HepG2 (cell line): Measurements from ENCODE around the gene CRTC2. TPM values are rescaled to one million over a fixed set of nuclear protein-coding genes. Genes with fewer than 3 reads are reported as not detected.
A peak's percentile ranks its signal among the peaks of the same experiment; 100 is the strongest.

Source experiments
- ATAC-seq: fragments of 200-7000 bp; cut with Tn5 transposase; 3 replicates; pipeline ENCODE4 v1.9.1; 2020; ENCODE audit warnings: mild to moderate bottlenecking, moderate library complexity
- BruUV-seq: library from RNA; stranded (reverse); fragments of 400-500 nt; replicated peaks from 2 replicates; lab custom pipeline; 2021; lab: Mats Ljungman, UMichigan
- CTCF ChIA-PET: fragments of 300-600 bp; formaldehyde crosslinking; extraction: SDS; loops from one replicate; lab custom pipeline; 2021; ENCODE audit warnings: low total read pairs, inconsistent platforms, low intra/inter-chr PET ratio; lab: Yijun Ruan, JAX
- POLR2A ChIA-PET: fragments of 350-600 bp; sonication (Branson Sonifier 250); formaldehyde crosslinking; loops from one replicate; lab custom pipeline; 2020; ENCODE audit warnings: antibody characterized with exemption, inconsistent platforms; lab: Yijun Ruan, JAX
- DNase-seq: peaks from one replicate; pipeline ENCODE4 v3.0.0-alpha.2; 2015; ENCODE audit warnings: low spot score
- FAIRE-seq: peaks from 3 replicates; lab custom pipeline; 2011; peaks lifted over from hg19 to GRCh38; lab: Jason Lieb, UNC
- H2AFZ ChIP-seq: one replicate; pipeline ENCODE4 v1.6.1; 2011; ENCODE audit warnings: low read length, inconsistent platforms
- H3K27ac ChIP-seq: fragments of 300-600 bp; 3 replicates; pipeline ENCODE4 v1.8.0; 2011; ENCODE audit warnings: mixed run types, mild to moderate bottlenecking, mixed read lengths, low read length, inconsistent platforms; ENCODE audit not compliant: insufficient read depth; ENCODE audit errors: extremely low read length
- H3K27me3 ChIP-seq, 2 experiments: fragments of 200-600 bp in 1 of 2; 2 replicates in 1 of 2; 3 replicates in 1 of 2; pipeline versions ENCODE4 v1.6.0 to v1.8.0; 2011; ENCODE audit warnings: low read length in 2 of 2, mild to moderate bottlenecking in 2 of 2, moderate library complexity in 2 of 2, inconsistent platforms in 1 of 2; ENCODE audit not compliant: insufficient read depth in 2 of 2, control insufficient read depth in 1 of 2
- H3K36me3 ChIP-seq, 2 experiments: fragments of 200-600 bp in 1 of 2; replicated peaks in 1 of 2; 2 replicates in 1 of 2; 3 replicates in 1 of 2; pipeline versions ENCODE4 v1.5.1 to v1.8.0; 2011; ENCODE audit warnings: low read length in 2 of 2, inconsistent platforms in 1 of 2; ENCODE audit not compliant: insufficient read depth in 2 of 2, control insufficient read depth in 1 of 2
- H3K4me1 ChIP-seq: 2 replicates; pipeline ENCODE4 v1.5.1; 2012; ENCODE audit warnings: low read length, inconsistent platforms; ENCODE audit not compliant: insufficient read depth
- H3K4me2 ChIP-seq: 2 replicates; pipeline ENCODE4 v1.6.0; 2011; ENCODE audit warnings: low read depth, low read length, inconsistent platforms
- H3K4me3 ChIP-seq, 3 experiments: fragments of 200-600 bp in 1 of 3; sonication (generic), shearing (Covaris generic) in 1 of 3; replicated peaks in 1 of 3; 2 replicates each; pipeline ENCODE4 v1.5.1; 2011 to 2016; ENCODE audit warnings: low read length in 3 of 3, inconsistent platforms in 2 of 3, low read depth in 2 of 3, mild to moderate bottlenecking in 2 of 3, control low read depth in 1 of 3, mixed read lengths in 1 of 3; ENCODE audit not compliant: insufficient read depth in 1 of 3
- H3K79me2 ChIP-seq: one replicate; pipeline ENCODE4 v1.6.1; 2011; ENCODE audit warnings: low read length, inconsistent platforms; ENCODE audit not compliant: insufficient read depth
- H3K9ac ChIP-seq: 2 replicates; pipeline ENCODE4 v1.6.0; 2011; ENCODE audit warnings: mild to moderate bottlenecking, low read depth, low read length, inconsistent platforms; ENCODE audit not compliant: insufficient read depth
- H3K9me3 ChIP-seq: 2 replicates; pipeline ENCODE4 v1.5.1; 2012; ENCODE audit warnings: mild to moderate bottlenecking, low read length
- H4K20me1 ChIP-seq: 2 replicates; pipeline ENCODE4 v1.6.0; 2011; ENCODE audit warnings: inconsistent platforms, mild to moderate bottlenecking, low read length, moderate library complexity; ENCODE audit not compliant: insufficient read depth
- CENPX ChIP-seq: sonication (generic); formaldehyde crosslinking; IDR thresholded peaks from 2 replicates; pipeline ENCODE4 v1.9.0; 2021; ENCODE audit warnings: mild to moderate bottlenecking, missing genetic modification reagents, moderate library complexity
- ETV6 ChIP-seq: sonication (generic); formaldehyde crosslinking; conservative IDR thresholded peaks from 2 replicates; pipeline ENCODE4 v1.4.0; 2020; ENCODE audit warnings: missing genetic modification reagents
- RARA ChIP-seq: IDR thresholded peaks from 2 replicates; pipeline ENCODE4 v1.6.1; 2016; ENCODE audit warnings: missing genetic modification reagents, missing compliant biosample characterization
- RELA ChIP-seq: sonication (generic); formaldehyde crosslinking; IDR thresholded peaks from 2 replicates; pipeline ENCODE4 v1.4.0; 2020; ENCODE audit warnings: missing genetic modification reagents
- RFXANK ChIP-seq: IDR thresholded peaks from 2 replicates; pipeline ENCODE4 v1.6.1; 2016
- TBX2 ChIP-seq: sonication (generic); formaldehyde crosslinking; IDR thresholded peaks from 2 replicates; pipeline ENCODE4 v1.5.0; 2020; ENCODE audit warnings: missing genetic modification reagents, mild to moderate bottlenecking, borderline replicate concordance
- TEAD3 ChIP-seq: optimal IDR thresholded peaks from 2 replicates; pipeline ENCODE3; 2016; ENCODE audit warnings: borderline replicate concordance
- TOPORS ChIP-seq: sonication (generic); formaldehyde crosslinking; IDR thresholded peaks from 2 replicates; pipeline ENCODE4 v1.8.0; 2023; ENCODE audit warnings: mild to moderate bottlenecking, missing genetic modification reagents
- ZNF292 ChIP-seq: sonication (generic); formaldehyde crosslinking; IDR thresholded peaks from 2 replicates; pipeline ENCODE4 v1.8.1; 2022; ENCODE audit warnings: mild to moderate bottlenecking, low read depth, missing genetic modification reagents, borderline replicate concordance
- ZNF678 ChIP-seq: sonication (generic); formaldehyde crosslinking; IDR thresholded peaks from 2 replicates; pipeline ENCODE4 v1.4.0; 2020; ENCODE audit warnings: mild to moderate bottlenecking, missing genetic modification reagents
- WGBS: methylation state at CpG from one replicate; pipeline ENCODE4 v1.1.6; 2017; ENCODE audit warnings: low lambda C conversion rate; 5-methylcytosine and 5-hydroxymethylcytosine counted together
- in situ Hi-C: cut with HindIII; loops from 2 replicates; pipeline ENCODE4 v1.10.0; 2017; ENCODE audit warnings: low pct_unique_long_range_greater_than_20kb; ENCODE audit not compliant: extremely low pct_ligation_motif_present
- intact Hi-C: fragments of 100-400 bp; cut with micrococcal nuclease; formaldehyde crosslinking; loops from one replicate; pipeline ENCODE4 v1.10.0; 2022; ENCODE audit not compliant: unreplicated experiment
- polyA plus RNA-seq, 8 experiments: library from polyadenylated mRNA; depleted of rRNA in 3 of 8; stranded (reverse) in 7 of 8; unstranded in 1 of 8; fragments of >200 nt; fragmentation: Illumina TruSeq in 4 of 8; extraction: Trizol in 4 of 8; gene quantifications; 2 replicates each; pipeline versions ENCODE4 v1.2.1 to v1.2.3, GENCODE V29; 2011 to 2016; ENCODE audit warnings: low read depth in 4 of 8, missing spikeins in 1 of 8, mixed read lengths in 1 of 8; ENCODE audit not compliant: insufficient read depth in 1 of 8
- total RNA-seq, 5 experiments: library from RNA; depleted of rRNA; stranded (reverse); fragments of >200 nt; fragmentation: Illumina TruSeq; extraction: Trizol; gene quantifications; 2 replicates each; pipeline ENCODE4 v1.2.3, GENCODE V29; 2016; ENCODE audit warnings: low read depth in 1 of 5
- TF ChIP-seq, protein P1 (sequence below): sonication (generic); formaldehyde crosslinking; IDR thresholded peaks from 2 replicates; pipeline ENCODE4 v1.4.0; 2020; ENCODE audit warnings: missing genetic modification reagents
- TF ChIP-seq, protein P2 (sequence below): sonication (generic); formaldehyde crosslinking; IDR thresholded peaks from 2 replicates; pipeline ENCODE4 v1.4.0; 2020; ENCODE audit warnings: mild to moderate bottlenecking, missing genetic modification reagents, borderline replicate concordance

The CRTC2 gene
- total and polyA plus RNA-seq, 2 of the 13 experiments (the other 11 are each of a cell fraction or from before 2014, with no cell fraction given), result 6.1 to 26.7 TPM

DNA sequence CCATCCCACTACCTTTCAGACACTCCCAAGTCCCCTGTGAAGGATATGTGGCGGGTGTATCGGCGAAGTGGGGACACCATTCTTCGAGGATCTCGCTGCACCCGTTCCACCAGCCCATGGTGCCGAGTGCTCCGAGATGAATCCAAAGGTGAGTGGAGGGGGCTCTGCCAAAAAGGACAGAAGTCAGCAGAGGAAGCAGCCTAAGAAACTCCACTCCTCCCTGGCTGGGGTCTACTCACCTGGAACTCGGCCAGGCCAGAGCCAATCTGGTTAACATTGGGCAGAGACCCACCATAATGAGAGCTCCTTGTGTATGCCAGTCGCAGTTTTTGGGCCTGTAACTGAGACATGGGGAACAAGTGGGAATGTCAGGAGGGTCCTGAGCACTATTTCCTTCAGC lies 3.6 kb downstream of the CRTC2 start:
- Histone ChIP-seq H2AFZ (no peak overlapping the region), H3K4me2 (peak overlapping the region; percentile 78; the same call in 1 of the 2 replicates), H3K9ac (peak overlapping the region; percentile 48; the same call in 1 of the 2 replicates), H3K79me2 (peaks cover 39% of the 10 kb centered on the region), H3K36me3 (peaks cover 12 to 37% of the 10 kb centered on the region in 2 experiments), H3K27ac (peak overlapping the region; percentile 72), H4K20me1 (peaks cover 7% of the 10 kb centered on the region; the same call in 1 of the 2 replicates), H3K4me3 (peak overlapping the region in 1 of 3 experiments; percentile 17; a peak in 1 of 6 replicates), H3K4me1 (peaks cover 55% of the 10 kb centered on the region), H3K9me3 (no peaks in the 10 kb centered on the region), H3K27me3 (peaks cover 0 to 7% of the 10 kb centered on the region in 2 experiments; a peak in 1 of 5 replicates)
- TF ChIP-seq ETV6 (CRISPR knock-in tag) (no peak), CENPX (no peak), TOPORS (CRISPR knock-in tag) (no peak), RARA (no peak)
- POLR2A ChIA-PET, result interaction anchor here (1.1 to 7.0 kb wide), 6 partner anchors 9 to 36 kb away, joined by 5 to 89 read pairs (median 14); partner anchors contain the start of genes CREB3L4, GATAD2B, JTB and RPS27
- ATAC-seq, result no peak
- 99% methylated on average over 10 of the region's 10 CpGs for WGBS
- CTCF ChIA-PET, result no interaction called here
- FAIRE-seq, result no peak
- intact Hi-C loops (loop anchor here (5.0 kb wide), 1 partner anchor 33 kb away; the partner anchor contains the start of gene GATAD2B), in situ Hi-C loops (no loop called here)
- no peak for DNase-seq
- BruUV-seq, result no TSS peak

DNA sequence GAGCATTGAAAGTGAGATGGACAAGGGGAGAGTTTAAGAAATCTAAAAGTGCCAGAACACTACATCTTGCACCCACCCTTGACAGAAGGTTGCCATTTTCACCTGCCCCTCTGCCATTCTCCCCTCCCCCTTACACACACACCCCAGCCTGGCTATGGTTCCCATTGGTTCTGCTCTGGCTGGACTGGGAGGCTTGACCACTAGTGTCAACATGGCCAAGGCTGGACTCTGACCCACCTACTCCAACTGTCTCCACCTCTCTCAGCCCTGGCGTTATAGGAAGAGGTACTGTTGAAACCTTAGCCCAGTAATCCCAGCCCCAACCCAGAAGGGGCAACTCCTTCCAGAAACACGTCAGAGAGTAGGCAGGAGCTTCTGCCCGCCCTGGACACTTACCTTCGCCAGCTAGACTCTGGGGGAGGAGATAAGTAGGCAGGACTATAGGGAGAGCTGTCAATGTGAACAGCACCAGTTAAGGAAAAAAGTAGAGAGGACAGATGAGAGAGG lies 4.5 kb downstream of the CRTC2 start:
- peak; percentile 99 for FAIRE-seq
- 3% methylated on average over 4 of the region's 4 CpGs for WGBS
- intact Hi-C loops (no loop called here), in situ Hi-C loops (no loop called here)
- ChIA-PET POLR2A (interaction anchor here (0.6 to 7.0 kb wide), 10 partner anchors 9 to 37 kb away, joined by 3 to 89 read pairs (median 6); partner anchors contain the start of genes CREB3L4, GATAD2B, JTB and RAB13), CTCF (no interaction called here)
- BruUV-seq, result no TSS peak
- peaks cover 16 to 40% of the 10 kb centered on the region in 2 experiments for H3K36me3 ChIP-seq
- peaks cover 0 to 7% of the 10 kb centered on the region in 2 experiments; a peak in 1 of 5 replicates for H3K27me3 ChIP-seq
- peak; percentile 85 for ATAC-seq
- peak overlapping the region; percentile 78 for H3K4me2 ChIP-seq
- H2AFZ ChIP-seq, result no peak overlapping the region
- peak overlapping the region; percentile 72 for H3K27ac ChIP-seq
- peaks cover 48% of the 10 kb centered on the region for H3K4me1 ChIP-seq
- H3K9ac ChIP-seq, result peak overlapping the region; percentile 48; the same call in 1 of the 2 replicates
- peak; percentile 91 for DNase-seq
- peak overlapping the region in 1 of 3 experiments; percentile 17; a peak in 3 of 6 replicates for H3K4me3 ChIP-seq
- H4K20me1 ChIP-seq, result peaks cover 7% of the 10 kb centered on the region; the same call in 1 of the 2 replicates
- H3K9me3 ChIP-seq, result no peaks in the 10 kb centered on the region
- H3K79me2 ChIP-seq, result peaks cover 39% of the 10 kb centered on the region
- TF ChIP-seq, protein P1, sequence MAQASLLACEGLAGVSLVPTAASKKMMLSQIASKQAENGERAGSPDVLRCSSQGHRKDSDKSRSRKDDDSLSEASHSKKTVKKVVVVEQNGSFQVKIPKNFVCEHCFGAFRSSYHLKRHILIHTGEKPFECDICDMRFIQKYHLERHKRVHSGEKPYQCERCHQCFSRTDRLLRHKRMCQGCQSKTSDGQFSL (CRISPR knock-in tag), result no peak
- TF ChIP-seq ZNF292 (CRISPR knock-in tag) (peak; percentile 51; the same call in 1 of the 2 replicates), RELA (CRISPR knock-in tag) (no peak), TEAD3 (CRISPR knock-in tag) (peak; percentile 74), RFXANK (no peak), TBX2 (CRISPR knock-in tag) (peak; percentile 48; the same call in 1 of the 2 replicates), ZNF678 (CRISPR knock-in tag) (no peak)
- TF ChIP-seq, protein P2, sequence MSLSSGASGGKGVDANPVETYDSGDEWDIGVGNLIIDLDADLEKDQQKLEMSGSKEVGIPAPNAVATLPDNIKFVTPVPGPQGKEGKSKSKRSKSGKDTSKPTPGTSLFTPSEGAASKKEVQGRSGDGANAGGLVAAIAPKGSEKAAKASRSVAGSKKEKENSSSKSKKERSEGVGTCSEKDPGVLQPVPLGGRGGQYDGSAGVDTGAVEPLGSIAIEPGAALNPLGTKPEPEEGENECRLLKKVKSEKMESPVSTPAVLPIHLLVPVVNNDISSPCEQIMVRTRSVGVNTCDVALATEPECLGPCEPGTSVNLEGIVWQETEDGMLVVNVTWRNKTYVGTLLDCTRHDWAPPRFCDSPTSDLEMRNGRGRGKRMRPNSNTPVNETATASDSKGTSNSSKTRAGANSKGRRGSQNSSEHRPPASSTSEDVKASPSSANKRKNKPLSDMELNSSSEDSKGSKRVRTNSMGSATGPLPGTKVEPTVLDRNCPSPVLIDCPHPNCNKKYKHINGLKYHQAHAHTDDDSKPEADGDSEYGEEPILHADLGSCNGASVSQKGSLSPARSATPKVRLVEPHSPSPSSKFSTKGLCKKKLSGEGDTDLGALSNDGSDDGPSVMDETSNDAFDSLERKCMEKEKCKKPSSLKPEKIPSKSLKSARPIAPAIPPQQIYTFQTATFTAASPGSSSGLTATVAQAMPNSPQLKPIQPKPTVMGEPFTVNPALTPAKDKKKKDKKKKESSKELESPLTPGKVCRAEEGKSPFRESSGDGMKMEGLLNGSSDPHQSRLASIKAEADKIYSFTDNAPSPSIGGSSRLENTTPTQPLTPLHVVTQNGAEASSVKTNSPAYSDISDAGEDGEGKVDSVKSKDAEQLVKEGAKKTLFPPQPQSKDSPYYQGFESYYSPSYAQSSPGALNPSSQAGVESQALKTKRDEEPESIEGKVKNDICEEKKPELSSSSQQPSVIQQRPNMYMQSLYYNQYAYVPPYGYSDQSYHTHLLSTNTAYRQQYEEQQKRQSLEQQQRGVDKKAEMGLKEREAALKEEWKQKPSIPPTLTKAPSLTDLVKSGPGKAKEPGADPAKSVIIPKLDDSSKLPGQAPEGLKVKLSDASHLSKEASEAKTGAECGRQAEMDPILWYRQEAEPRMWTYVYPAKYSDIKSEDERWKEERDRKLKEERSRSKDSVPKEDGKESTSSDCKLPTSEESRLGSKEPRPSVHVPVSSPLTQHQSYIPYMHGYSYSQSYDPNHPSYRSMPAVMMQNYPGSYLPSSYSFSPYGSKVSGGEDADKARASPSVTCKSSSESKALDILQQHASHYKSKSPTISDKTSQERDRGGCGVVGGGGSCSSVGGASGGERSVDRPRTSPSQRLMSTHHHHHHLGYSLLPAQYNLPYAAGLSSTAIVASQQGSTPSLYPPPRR, result no peak
